BLaER1 treated with 17β-estradiol and CSF1 and Interleukin-3, amounts not matched to agents 10 nM and 100 nM (cell line): ENCODE results near the gene UBE2V1.
A peak's percentile ranks its signal among the peaks of the same experiment; 100 is the strongest.
"Not testable (repeated sequence)": the region's sequence is repeated elsewhere in the genome, so short reads cannot be mapped to it uniquely, and the experiment has no call there.

Experiments used
- H3K27ac ChIP-seq, 11 experiments: shearing (Covaris generic); formaldehyde crosslinking; 2 replicates each; pipeline ENCODE4 v1.8.1; 2022
- H3K27me3 ChIP-seq, 11 experiments: shearing (Covaris generic); formaldehyde crosslinking; 2 replicates each; pipeline ENCODE4 v1.8.1; 2022
- H3K36me3 ChIP-seq, 11 experiments: shearing (Covaris generic); formaldehyde crosslinking; 2 replicates each; pipeline ENCODE4 v1.8.1; 2022
- H3K4me1 ChIP-seq, 10 experiments: shearing (Covaris generic); formaldehyde crosslinking; 2 replicates each; pipeline ENCODE4 v1.8.1; 2022
- H3K4me2 ChIP-seq, 11 experiments: shearing (Covaris generic); formaldehyde crosslinking; 2 replicates each; pipeline ENCODE4 v1.8.1; 2022
- H3K4me3 ChIP-seq, 10 experiments: shearing (Covaris generic); formaldehyde crosslinking; 2 replicates each; pipeline ENCODE4 v1.8.1; 2022
- H3K9ac ChIP-seq, 11 experiments: shearing (Covaris generic); formaldehyde crosslinking; 2 replicates each; pipeline ENCODE4 v1.8.1; 2022
- H3K9me3 ChIP-seq, 11 experiments: shearing (Covaris generic); formaldehyde crosslinking; replicated peaks in 1 of 11; 2 replicates each; pipeline ENCODE4 v1.8.1; 2022
- H4K20me1 ChIP-seq, 11 experiments: shearing (Covaris generic); formaldehyde crosslinking; 2 replicates each; pipeline ENCODE4 v1.8.1; 2022
- Cebpa-rat ChIP-seq, 11 experiments: shearing (Covaris generic); IDR thresholded peaks; 2 replicates each; pipeline ENCODE4 v1.8.1; 2022

Gene UBE2V1

DNA sequence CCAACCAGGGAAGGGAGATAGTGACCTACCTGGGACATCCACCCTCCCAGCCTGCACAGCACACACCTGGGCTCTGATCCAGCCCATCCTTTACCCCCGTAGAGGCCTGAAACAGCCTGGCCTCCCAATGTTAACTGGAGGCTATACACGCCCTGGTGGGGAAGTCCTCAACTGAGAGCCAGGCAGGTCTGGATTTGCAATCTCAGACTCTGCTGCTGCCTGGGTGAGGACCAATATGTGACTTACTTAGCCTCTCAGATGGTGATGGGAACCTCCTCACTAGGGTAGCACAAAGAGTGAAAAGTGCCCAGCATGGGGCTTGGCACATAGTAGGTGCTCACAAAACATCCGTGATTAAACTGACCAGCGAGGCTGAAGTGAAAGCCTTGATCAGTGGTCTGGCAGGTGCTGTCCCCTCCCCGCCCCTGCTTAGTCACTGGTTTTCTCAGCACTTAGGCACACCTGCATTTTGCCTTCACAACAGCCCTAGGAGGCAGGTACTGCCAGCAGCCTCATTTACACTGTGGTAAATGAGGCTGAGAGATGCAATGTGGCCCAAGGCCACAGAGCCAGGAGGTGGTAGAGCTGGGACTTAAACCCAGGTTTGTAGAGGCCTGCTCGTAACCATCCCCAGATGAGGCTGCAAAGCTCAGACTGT lies 28.2 kb upstream of the UBE2V1 start:
- Histone ChIP-seq H3K27ac (peak overlapping the region in 6 of 11 experiments; percentile 6 to 56 (median 34); a peak in 8 of 22 replicates), H3K4me3 (no peak overlapping the region), H3K9me3 (no peaks in the 10 kb centered on the region), H3K27me3 (no peaks in the 10 kb centered on the region), H3K4me2 (peak overlapping the region in 4 of 11 experiments; percentile 5 to 70 (median 64); a peak in 6 of 22 replicates), H3K36me3 (peaks cover 55 to 98% (median 74%) of the 10 kb centered on the region in 11 experiments), H3K4me1 (peaks cover 17 to 93% (median 71%) of the 10 kb centered on the region in 10 experiments), H3K9ac (peak overlapping the region in 8 of 11 experiments; percentile 6 to 64 (median 43); a peak in 8 of 22 replicates), H4K20me1 (peaks cover 9 to 95% (median 65%) of the 10 kb centered on the region in 11 experiments; a peak in 19 of 22 replicates)
- no peak for TF ChIP-seq Cebpa-rat (IDR thresholded peaks at IDR 0.05)

- H3K4me1 ChIP-seq: peaks cover 9 to 86% (median 64%) of the 10 kb centered on the region in 10 experiments; a peak in 19 of 20 replicates
- no peak for TF ChIP-seq Cebpa-rat (IDR thresholded peaks at IDR 0.05)
- H3K9me3 ChIP-seq: no peaks in the 10 kb centered on the region
- peaks cover 9 to 95% (median 65%) of the 10 kb centered on the region in 11 experiments; a peak in 19 of 22 replicates for H4K20me1 ChIP-seq
- peak overlapping the region in 2 of 11 experiments; percentile 28 to 39; a peak in 2 of 22 replicates for H3K9ac ChIP-seq
- no peaks in the 10 kb centered on the region for H3K27me3 ChIP-seq
- H3K4me3 ChIP-seq: no peak overlapping the region
- peaks cover 58 to 98% (median 79%) of the 10 kb centered on the region in 11 experiments for H3K36me3 ChIP-seq
- peak overlapping the region in 2 of 11 experiments; percentile 9 to 70; a peak in 1 of 22 replicates for H3K4me2 ChIP-seq
- peak overlapping the region in 4 of 11 experiments; percentile 6 to 48 (median 12); a peak in 4 of 22 replicates for H3K27ac ChIP-seq
Measured at GRCh38 chr20:50140339-50140859, 27.4 kb upstream of the UBE2V1 start.

GRCh38 chr20:50138479-50139393 lies 25.8 kb upstream of the UBE2V1 start:
- Histone ChIP-seq H3K27ac (peak overlapping the region in 8 of 11 experiments; percentile 2 to 47 (median 34); a peak in 13 of 22 replicates), H3K9me3 (no peaks in the 10 kb centered on the region), H3K4me2 (peak overlapping the region in 7 of 11 experiments; percentile 6 to 51 (median 19); a peak in 5 of 22 replicates), H3K9ac (peak overlapping the region in 6 of 11 experiments; percentile 17 to 44 (median 26); a peak in 10 of 22 replicates), H4K20me1 (peaks cover 9 to 95% (median 74%) of the 10 kb centered on the region in 11 experiments; a peak in 19 of 22 replicates), H3K36me3 (peaks cover 72 to 98% (median 91%) of the 10 kb centered on the region in 11 experiments), H3K4me1 (peaks cover 6 to 69% (median 47%) of the 10 kb centered on the region in 10 experiments; a peak in 18 of 20 replicates), H3K4me3 (no peak overlapping the region), H3K27me3 (no peaks in the 10 kb centered on the region)
- no peak for TF ChIP-seq Cebpa-rat (IDR thresholded peaks at IDR 0.05)

GRCh38 chr20:50138120-50138478 lies 25.1 kb upstream of the UBE2V1 start:
- H3K4me2 ChIP-seq: 0 out of 22 replicates have a peak overlapping the region, but pooled peaks of 3 of the 11 experiments have one; percentile 2 to 29 (median 12)
- peaks cover 73 to 99% (median 93%) of the 10 kb centered on the region in 11 experiments for H3K36me3 ChIP-seq
- H4K20me1 ChIP-seq: peaks cover 9 to 95% (median 77%) of the 10 kb centered on the region in 11 experiments; a peak in 19 of 22 replicates
- H3K4me1 ChIP-seq: peaks cover 6 to 63% (median 42%) of the 10 kb centered on the region in 10 experiments; a peak in 18 of 20 replicates
- H3K9ac ChIP-seq: peak overlapping the region in 4 of 11 experiments; percentile 19 to 44 (median 26); a peak in 3 of 22 replicates
- no peaks in the 10 kb centered on the region for H3K27me3 ChIP-seq
- TF ChIP-seq Cebpa-rat (IDR thresholded peaks at IDR 0.05): no peak
- no peaks in the 10 kb centered on the region for H3K9me3 ChIP-seq
- H3K4me3 ChIP-seq: no peak overlapping the region
- peak overlapping the region in 7 of 11 experiments; percentile 21 to 47 (median 35); a peak in 10 of 22 replicates for H3K27ac ChIP-seq

DNA sequence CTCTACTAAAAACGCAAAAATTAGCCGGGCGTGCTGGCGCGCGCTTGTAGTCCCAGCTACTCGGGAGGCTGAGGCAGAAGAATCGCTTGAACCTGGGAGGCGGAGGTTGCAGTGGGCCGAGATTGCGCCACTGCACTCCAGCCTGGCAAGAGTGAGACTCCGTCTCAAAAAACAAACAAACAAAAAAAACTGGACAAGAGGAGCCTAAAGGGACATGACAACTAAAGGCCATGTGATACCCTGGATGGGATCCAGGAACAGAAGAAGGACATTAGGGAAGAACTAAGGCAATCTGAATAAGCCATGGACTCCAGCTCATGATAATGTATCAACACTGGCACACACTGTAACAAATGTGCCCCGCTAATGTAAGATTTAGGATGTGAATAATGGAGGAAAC lies 24.8 kb upstream of the UBE2V1 start:
- Histone ChIP-seq H3K36me3 (peaks cover 73 to 99% (median 93%) of the 10 kb centered on the region in 11 experiments), H3K27ac (peak overlapping the region in 3 of 11 experiments; percentile 34 to 46 (median 41); a peak in 3 of 22 replicates), H3K9ac (0 out of 22 replicates have a peak overlapping the region, but pooled peaks of 1 of the 11 experiments have one; percentile 19), H3K4me1 (peaks cover 6 to 59% (median 38%) of the 10 kb centered on the region in 10 experiments; a peak in 18 of 20 replicates), H4K20me1 (peaks cover 9 to 95% (median 77%) of the 10 kb centered on the region in 11 experiments; a peak in 19 of 22 replicates)
- not testable (repeated sequence) for H3K4me2 ChIP-seq, H3K9me3 ChIP-seq, H3K27me3 ChIP-seq, H3K4me3 ChIP-seq

- no peak overlapping the region for H3K9ac ChIP-seq
- H3K9me3 ChIP-seq: no peaks in the 10 kb centered on the region
- no peak overlapping the region for H3K4me2 ChIP-seq
- peaks cover 9 to 100% (median 80%) of the 10 kb centered on the region in 11 experiments; a peak in 19 of 22 replicates for H4K20me1 ChIP-seq
- no peak overlapping the region for H3K4me3 ChIP-seq
- H3K27me3 ChIP-seq: no peaks in the 10 kb centered on the region
- no peak for TF ChIP-seq Cebpa-rat (IDR thresholded peaks at IDR 0.05)
- H3K4me1 ChIP-seq: peaks cover 6 to 52% (median 33%) of the 10 kb centered on the region in 10 experiments; a peak in 18 of 20 replicates
- H3K36me3 ChIP-seq: peaks cover 75 to 100% (median 95%) of the 10 kb centered on the region in 11 experiments
- peak overlapping the region in 2 of 11 experiments; percentile 7 to 15; a peak in 3 of 22 replicates for H3K27ac ChIP-seq
Measured at GRCh38 chr20:50136822-50137599, 24.1 kb upstream of the UBE2V1 start.

DNA sequence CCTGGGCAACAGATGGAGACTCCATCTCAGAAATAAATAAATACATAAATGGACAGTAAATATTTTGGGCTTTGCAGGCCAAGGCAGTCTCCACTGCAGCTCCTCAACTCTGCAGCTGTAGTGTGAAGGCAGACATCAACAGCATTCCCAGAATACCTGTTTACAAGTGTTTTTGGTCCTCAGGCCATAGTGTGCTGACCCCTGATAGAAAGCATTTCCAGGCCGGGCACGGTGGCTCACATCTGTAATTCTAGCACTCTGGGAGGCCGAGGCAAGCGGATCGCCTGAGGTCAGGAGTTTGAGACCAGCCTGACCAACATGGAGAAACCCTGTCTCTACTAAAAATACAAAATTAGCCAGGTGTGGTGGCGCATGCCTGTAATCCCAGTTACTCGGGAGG lies 22.2 kb upstream of the UBE2V1 start:
- not testable (repeated sequence) for H3K4me2 ChIP-seq, H3K4me3 ChIP-seq, H3K27ac ChIP-seq, H3K27me3 ChIP-seq, H3K9ac ChIP-seq, H3K9me3 ChIP-seq
- peaks cover 75 to 100% (median 95%) of the 10 kb centered on the region in 11 experiments for H3K36me3 ChIP-seq
- H3K4me1 ChIP-seq: peaks cover 6 to 34% (median 19%) of the 10 kb centered on the region in 10 experiments; a peak in 17 of 20 replicates
- peaks cover 9 to 95% (median 73%) of the 10 kb centered on the region in 11 experiments; a peak in 19 of 22 replicates for H4K20me1 ChIP-seq
